Measurements from ENCODE around the gene FOXE1.

FOXE1 gene

GRCh38 chr9:97853056-97853843, at the start of gene FOXE1:
Gene FOXE1, plus strand, starts transcription at chr9:97853226. Its CDS starts 689 bp downstream, at chr9:97853915.
- no peak for DNase-seq (ENCODE audit: low read depth, low spot score)

DNA sequence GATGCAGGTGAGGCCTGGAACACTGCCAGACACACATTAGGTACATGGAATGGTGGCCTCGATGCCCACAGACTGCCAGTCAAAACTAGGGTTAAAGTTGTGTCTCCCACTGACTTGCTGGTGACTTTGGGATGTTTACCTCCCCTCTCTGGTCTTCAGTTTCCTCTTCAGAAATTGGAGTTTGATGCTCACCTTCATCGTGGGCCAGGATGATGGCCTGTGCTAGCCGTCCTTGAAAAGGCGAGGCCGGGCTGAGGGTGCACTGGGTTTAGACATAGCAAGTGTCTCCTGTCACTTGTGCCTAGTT, 49.0 kb upstream of the FOXE1 start:
- DNase-seq (ENCODE audit: low read depth, low spot score) = no peak

GRCh38 chr9:97806721-97807120, 46.3 kb upstream of the FOXE1 start:
- no peak for DNase-seq (ENCODE audit: low read depth, low spot score)

- DNase-seq (ENCODE audit: low read depth, low spot score) = no peak
Observed at GRCh38 chr9:97807681-97808080, 45.3 kb upstream of the FOXE1 start.

DNA sequence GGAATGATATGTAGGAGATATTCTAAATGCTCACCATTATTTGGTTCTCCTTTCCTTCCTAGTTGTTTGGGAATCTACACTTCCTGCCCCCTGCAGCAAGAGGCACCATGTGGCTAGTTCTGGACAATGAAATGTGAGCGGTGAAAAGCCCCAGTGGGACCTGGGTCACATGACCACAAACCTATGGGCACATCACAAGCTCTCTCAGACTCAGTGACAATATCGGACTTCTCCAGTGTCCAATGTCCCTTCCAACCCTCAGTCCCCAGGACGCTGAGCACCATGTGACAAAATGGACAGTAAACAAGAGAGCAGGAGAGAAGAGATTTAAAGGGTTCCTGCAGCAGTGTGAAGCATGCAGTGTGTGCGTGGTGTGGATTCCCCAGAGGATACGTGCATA, 44.6 kb upstream of the FOXE1 start:
- no peak for DNase-seq (ENCODE audit: low read depth, low spot score)

DNA sequence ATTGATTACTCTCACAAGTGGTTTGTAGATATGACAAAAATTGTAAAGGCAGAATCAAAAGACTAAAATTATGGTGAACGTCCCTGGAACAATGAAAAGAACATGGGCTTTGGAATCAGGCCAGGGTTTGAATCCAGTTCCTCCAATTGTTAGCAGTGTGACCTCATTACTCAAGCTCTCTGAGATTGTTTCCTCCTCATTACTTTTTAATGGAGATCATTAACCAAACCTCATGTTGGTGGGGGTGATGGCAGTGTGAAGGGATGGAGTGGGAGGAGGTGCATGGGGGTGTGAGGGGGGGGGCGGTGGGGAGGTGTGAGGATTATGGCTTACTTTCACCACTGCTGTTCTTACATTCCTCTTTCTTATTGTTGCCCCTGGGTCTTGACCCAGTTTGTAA, 44.1 kb upstream of the FOXE1 start:
- no peak for DNase-seq (ENCODE audit: low read depth, low spot score)

- no peak for DNase-seq (ENCODE audit: low read depth, low spot score)
Observed at GRCh38 chr9:97809666-97810344, 43.2 kb upstream of the FOXE1 start.

DNA sequence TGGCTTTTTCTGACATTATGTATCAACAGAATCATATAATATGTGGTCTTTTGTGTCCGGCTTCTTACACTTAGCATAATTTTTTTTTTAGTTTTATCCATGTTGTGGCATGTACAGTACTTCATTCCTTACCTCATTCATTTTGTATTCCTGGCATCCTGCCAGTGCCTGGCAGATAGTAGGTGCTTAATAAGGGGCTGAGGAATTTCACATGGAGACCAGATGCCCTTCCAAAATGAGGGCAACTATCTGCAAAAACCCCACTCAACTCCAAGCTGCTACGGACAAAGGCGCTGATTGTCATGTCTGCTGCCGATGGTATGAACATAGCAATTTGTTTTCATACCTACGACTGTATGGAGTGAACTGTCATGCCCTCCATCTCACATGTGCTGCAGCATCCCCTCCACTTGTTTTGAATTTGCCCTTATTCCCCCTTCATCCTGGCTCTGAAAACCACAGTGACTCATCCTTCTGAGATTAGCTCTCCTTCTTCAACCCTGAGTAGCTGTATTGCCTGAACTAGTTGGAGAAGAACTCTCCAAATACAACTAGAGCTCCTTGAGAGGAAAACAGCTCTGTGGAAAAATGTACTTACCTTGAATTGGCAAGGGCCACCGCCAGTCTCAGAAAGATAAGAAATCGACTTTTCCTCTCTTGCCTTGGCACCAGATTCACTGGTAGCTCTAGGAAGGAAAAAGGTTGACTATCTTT, 41.3 kb upstream of the FOXE1 start:
- DNase-seq (ENCODE audit: low read depth, low spot score) = no peak

DNA sequence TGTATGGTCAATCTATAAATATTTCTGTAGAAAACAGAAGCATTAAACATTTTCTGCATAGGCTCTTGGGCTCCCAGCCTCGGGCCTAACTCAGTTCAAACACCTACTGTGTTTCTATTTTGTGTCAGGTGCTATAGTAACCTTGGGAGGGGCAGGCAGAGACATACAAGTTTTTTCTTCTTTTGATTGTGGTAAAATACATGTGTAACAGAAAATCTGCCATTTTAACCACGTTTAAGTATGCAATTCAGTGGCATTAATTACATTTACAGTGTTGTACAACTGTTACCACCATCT, 40.8 kb upstream of the FOXE1 start:
- no peak for DNase-seq (ENCODE audit: low read depth, low spot score)

- DNase-seq (ENCODE audit: low read depth, low spot score) = no peak
Observed at GRCh38 chr9:97813072-97813471, 40.0 kb upstream of the FOXE1 start.

DNA sequence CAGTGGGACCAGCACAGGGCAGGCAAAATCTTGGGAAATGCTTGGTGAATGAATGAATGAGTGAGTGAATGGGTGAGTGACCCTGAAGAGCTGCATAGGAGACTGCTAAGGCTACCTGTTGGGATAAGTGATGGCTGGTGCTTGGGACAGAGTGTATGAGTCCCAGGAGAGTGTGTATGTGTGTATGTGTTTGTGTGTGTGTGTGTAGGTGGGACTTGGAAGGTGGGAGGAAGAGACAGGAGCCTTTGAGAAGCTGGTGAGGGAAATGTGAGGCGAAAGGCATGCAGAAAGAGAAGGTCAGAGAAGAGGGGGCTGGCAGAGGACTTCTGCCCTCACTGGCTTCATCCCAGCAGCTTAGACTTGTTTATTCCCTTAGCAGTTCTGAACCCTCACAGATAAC, 33.3 kb upstream of the FOXE1 start:
- DNase-seq (ENCODE audit: low read depth, low spot score) = no peak

GRCh38 chr9:97820373-97820772, 32.7 kb upstream of the FOXE1 start:
- DNase-seq (ENCODE audit: low read depth, low spot score) = no peak

DNA sequence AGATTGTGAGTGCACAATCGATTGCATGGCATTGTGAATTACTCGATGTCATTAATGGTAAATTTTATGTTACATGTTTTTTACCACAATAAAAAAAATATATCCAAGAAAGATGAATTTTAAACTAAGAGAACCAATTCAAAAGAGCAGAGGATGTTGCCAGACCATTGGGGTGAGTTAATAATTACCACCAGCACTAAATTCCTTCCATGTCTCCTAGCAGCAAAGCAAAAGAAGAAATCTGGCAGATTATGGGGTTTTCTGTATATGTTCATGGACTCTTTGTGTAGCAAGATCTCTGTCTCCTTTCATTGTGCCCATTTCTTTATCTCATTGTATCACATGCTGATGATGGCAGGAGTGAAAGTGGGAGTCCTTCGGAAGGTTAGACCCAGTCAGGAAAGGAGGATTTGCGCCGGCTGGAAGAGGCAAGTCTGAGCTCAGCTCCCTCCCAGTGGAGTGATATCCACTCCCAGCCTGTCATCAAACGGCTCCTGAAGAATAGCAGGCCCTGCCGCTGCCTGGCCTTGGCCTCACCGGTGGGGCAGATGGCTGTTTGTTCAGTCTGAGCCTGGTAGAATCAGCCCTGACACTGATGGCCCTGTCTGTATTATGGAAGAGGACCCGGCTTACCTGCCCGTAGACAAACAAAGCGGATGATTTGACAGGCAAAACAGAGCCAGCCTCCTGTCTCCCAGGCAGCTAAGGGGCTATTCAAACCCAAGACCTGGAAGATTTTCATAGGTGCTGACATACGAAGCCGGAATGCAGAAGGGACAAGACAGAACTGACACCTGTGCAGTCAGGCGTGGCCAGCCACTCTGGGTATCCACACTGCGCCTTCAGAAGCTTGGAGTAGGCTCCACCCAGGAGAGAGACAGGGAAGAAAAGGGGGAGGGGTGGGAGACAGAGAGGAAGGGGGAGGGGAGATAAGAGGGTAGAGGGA, 21.9 kb upstream of the FOXE1 start:
- DNase-seq (ENCODE audit: low read depth, low spot score) = no peak

GRCh38 chr9:97831843-97832636, 21.0 kb upstream of the FOXE1 start:
- DNase-seq (ENCODE audit: low read depth, low spot score) = no peak

- DNase-seq (ENCODE audit: low read depth, low spot score) = no peak
Observed at GRCh38 chr9:97840521-97840920, 12.5 kb upstream of the FOXE1 start.

- DNase-seq (ENCODE audit: low read depth, low spot score) = no peak
Observed at GRCh38 chr9:97842960-97843359, 10.1 kb upstream of the FOXE1 start.

DNA sequence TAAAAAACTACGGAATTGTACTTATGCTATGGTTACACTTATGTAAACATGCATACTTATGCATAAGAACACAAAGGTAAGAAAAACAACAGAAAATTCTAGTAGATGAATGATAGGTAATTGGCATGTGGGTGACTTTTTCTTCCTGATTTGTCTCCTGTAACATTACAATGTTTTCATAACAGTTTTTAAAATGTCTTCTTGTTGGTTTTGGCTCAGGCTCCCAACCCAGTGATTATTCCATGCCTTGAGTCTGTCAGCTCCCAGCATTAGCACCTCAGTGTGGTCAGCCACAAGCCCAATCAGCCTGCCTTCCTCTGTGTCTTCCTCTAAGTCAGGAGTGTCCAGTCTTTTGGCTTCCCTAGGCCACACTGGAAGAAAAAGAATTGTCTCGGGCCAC, 7.9 kb upstream of the FOXE1 start:
- DNase-seq (ENCODE audit: low read depth, low spot score) = no peak

- DNase-seq (ENCODE audit: low read depth, low spot score) = no peak
Observed at GRCh38 chr9:97845763-97846162, 7.3 kb upstream of the FOXE1 start.

DNA sequence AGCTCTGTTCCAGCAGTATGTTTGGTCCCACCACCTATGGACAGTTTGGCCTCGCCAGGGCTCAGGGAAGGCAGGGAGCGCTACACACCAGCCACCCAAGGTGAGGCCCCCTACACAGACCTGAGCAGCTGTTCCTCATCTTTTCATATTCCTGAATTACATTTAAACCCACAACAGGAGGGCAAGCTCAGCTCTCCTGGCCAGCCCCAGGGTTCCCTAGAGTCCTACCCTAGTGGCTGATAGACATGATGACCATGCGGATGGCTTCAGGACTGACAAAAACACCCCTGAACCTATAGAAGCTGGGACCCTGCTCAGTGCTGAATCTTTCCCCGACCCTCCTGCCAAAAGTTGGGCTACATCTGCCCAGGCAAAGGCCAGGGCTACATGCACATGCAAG, 6.7 kb upstream of the FOXE1 start:
- no peak for DNase-seq (ENCODE audit: low read depth, low spot score)

DNA sequence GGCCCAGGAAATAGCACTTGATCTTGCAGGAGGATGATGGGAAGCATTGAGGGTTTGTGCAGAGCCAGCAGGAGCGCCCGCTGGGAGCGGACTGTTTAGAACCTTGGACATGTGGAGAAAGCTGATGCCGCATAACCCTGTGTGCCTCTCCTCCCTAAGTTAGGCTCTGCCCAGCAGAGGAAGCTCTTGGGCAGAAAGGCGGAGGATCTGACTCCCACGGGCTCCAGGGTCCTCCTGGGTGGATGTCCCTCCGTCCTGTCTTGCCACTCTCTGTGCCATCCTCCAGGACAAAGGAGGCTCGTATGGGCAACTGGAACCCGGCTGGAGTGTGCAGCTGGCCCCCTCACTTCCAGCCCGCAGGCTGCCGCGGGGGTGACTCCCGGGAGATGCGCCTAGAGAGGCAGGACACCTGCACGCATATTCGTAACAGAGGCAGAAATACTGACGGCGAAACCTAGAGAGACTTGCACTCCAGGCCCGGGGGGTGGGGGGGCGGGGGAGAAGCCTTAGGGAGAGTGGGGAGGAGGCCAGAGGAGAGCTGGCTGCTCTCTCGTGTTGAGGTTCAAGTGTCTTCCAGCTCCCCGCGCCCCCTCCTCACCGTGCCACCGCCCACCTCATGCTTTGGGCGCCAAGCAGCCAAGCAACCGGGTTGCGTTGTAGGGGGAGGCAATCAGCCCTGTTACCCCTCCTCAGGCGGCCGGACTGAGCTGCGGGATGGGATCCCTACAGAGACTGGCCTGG, 5.4 kb upstream of the FOXE1 start:
- DNase-seq (ENCODE audit: low read depth, low spot score) = no peak

GRCh38 chr9:97848215-97848479, 4.9 kb upstream of the FOXE1 start:
- DNase-seq (ENCODE audit: low read depth, low spot score) = no peak

All from smooth muscle cell of the brain vasculature (primary cell).